A549 (cell line): Measurements from ENCODE around the gene ZBTB46. TPM values are rescaled to one million over a fixed set of nuclear protein-coding genes. Genes with fewer than 3 reads are reported as not detected.

Experiments
- ATAC-seq, 2 experiments: fragments of 200-7000 bp in 1 of 2; fragments of >200 bp in 1 of 2; cut with Nextera tagmentation in 1 of 2; cut with Tn5 transposase in 1 of 2; 3 replicates each; pipeline versions ENCODE4 v1.8.0 to v1.9.1; 2018 to 2020; ENCODE audit warnings: mild to moderate bottlenecking in 1 of 2, moderate library complexity in 1 of 2
- CTCF ChIA-PET: fragments of 300-600 bp; sonication (Branson Sonifier 250); formaldehyde crosslinking; extraction: SDS; loops from one replicate; lab custom pipeline; 2021; ENCODE audit warnings: antibody characterized with exemption, inconsistent platforms; lab: Yijun Ruan, JAX
- POLR2A ChIA-PET: fragments of 350-600 bp; formaldehyde crosslinking; extraction: SDS; loops from one replicate; lab custom pipeline; 2021; ENCODE audit warnings: antibody characterized with exemption, inconsistent platforms; lab: Yijun Ruan, JAX
- DNase-seq, 2 experiments: peaks; one replicate each; pipeline versions ENCODE4 v3.0.0 to v3.0.0-alpha.2; 2011 to 2016; ENCODE audit warnings: low read depth in 1 of 2, low spot score in 1 of 2
- FAIRE-seq: peaks from 2 replicates; lab custom pipeline; 2011; peaks lifted over from hg19 to GRCh38; lab: Jason Lieb, UNC
- H3K27ac ChIP-seq, 2 experiments: fragments of >200 bp; sonication (Bioruptor Twin); formaldehyde crosslinking; 3 replicates each; pipeline ENCODE4 v1.5.1; 2016 to 2017
- H3K4me1 ChIP-seq: fragments of >200 bp; sonication (Bioruptor Twin); formaldehyde crosslinking; 3 replicates; pipeline ENCODE4 v1.6.1; 2016
- H3K4me2 ChIP-seq: fragments of >200 bp; sonication (Bioruptor Twin); formaldehyde crosslinking; 3 replicates; pipeline ENCODE4 v1.6.1; 2016
- H3K4me3 ChIP-seq: fragments of >200 bp; sonication (Bioruptor Twin); formaldehyde crosslinking; 3 replicates; pipeline ENCODE4 v1.5.1; 2016
- H3K9me3 ChIP-seq: fragments of >200 bp; sonication (Bioruptor Twin); formaldehyde crosslinking; 3 replicates; pipeline ENCODE4 v1.6.1; 2016
- CBX2 ChIP-seq: fragments of 200-600 bp; sonication (generic); IDR thresholded peaks from 2 replicates; pipeline ENCODE4 v1.6.1; 2016; ENCODE audit warnings: low read depth, mild to moderate bottlenecking, borderline replicate concordance
- CBX8 ChIP-seq: fragments of 200-600 bp; sonication (generic); IDR thresholded peaks from 2 replicates; pipeline ENCODE4 v1.6.1; 2016
- CEBPB ChIP-seq, 2 experiments: fragments of >200 bp in 1 of 2; sonication (Bioruptor Twin) in 1 of 2; formaldehyde crosslinking in 1 of 2; IDR thresholded peaks; 2 replicates each; pipeline ENCODE4 v1.6.1; 2012 to 2016
- EHMT2 ChIP-seq: fragments of 200-600 bp; sonication (generic); IDR thresholded peaks from 2 replicates; pipeline ENCODE4 v1.6.1; 2016; ENCODE audit warnings: antibody characterized with exemption, low read depth, mild to moderate bottlenecking, moderate library complexity
- EP300 ChIP-seq, 2 experiments: fragments of >200 bp; sonication (Bioruptor Twin); formaldehyde crosslinking; IDR thresholded peaks; 2 replicates in 1 of 2; 3 replicates in 1 of 2; pipeline ENCODE4 v1.6.1; 2016 to 2017
- ESRRA ChIP-seq: fragments of 150-350 bp; IDR thresholded peaks from 2 replicates; pipeline ENCODE4 v1.6.1; 2014; ENCODE audit warnings: mild to moderate bottlenecking, low read length, borderline replicate concordance
- FOXS1 ChIP-seq: fragments of 250-450 bp; sonication (Bioruptor Pico); IDR thresholded peaks from 2 replicates; pipeline ENCODE4 v1.5.0; 2020; ENCODE audit warnings: mild to moderate bottlenecking, moderate library complexity
- GATA3 ChIP-seq: IDR thresholded peaks from 2 replicates; pipeline ENCODE4 v1.6.1; 2012; ENCODE audit warnings: borderline replicate concordance
- HDAC2 ChIP-seq: fragments of 200-600 bp; sonication (generic); IDR thresholded peaks from 2 replicates; pipeline ENCODE4 v1.6.1; 2016
- HES2 ChIP-seq: fragments of >200 bp; sonication (Bioruptor Twin); formaldehyde crosslinking; IDR thresholded peaks from 2 replicates; pipeline ENCODE4 v1.6.1; 2016
- HEYL ChIP-seq: fragments of 250-450 bp; sonication (Bioruptor Pico); IDR thresholded peaks from 2 replicates; pipeline ENCODE4 v1.8.0; 2021; ENCODE audit warnings: mild to moderate bottlenecking, moderate library complexity
- HOXB13 ChIP-seq: fragments of 250-450 bp; sonication (Bioruptor Pico); IDR thresholded peaks from 2 replicates; pipeline ENCODE4 v1.5.0; 2020; ENCODE audit warnings: low read depth, mild to moderate bottlenecking, moderate library complexity
- JUN ChIP-seq, 2 experiments: fragments of >200 bp; sonication (Bioruptor Twin); formaldehyde crosslinking; IDR thresholded peaks; 2 replicates in 1 of 2; 3 replicates in 1 of 2; pipeline ENCODE4 v1.6.1; 2016 to 2017
- JUNB ChIP-seq: fragments of >200 bp; sonication (Bioruptor Twin); formaldehyde crosslinking; IDR thresholded peaks from 2 replicates; pipeline ENCODE4 v1.6.1; 2016
- KDM1A ChIP-seq: fragments of 200-600 bp; sonication (generic); IDR thresholded peaks from 2 replicates; pipeline ENCODE4 v1.6.1; 2016; ENCODE audit warnings: low read depth, mild to moderate bottlenecking
- KDM5A ChIP-seq: fragments of 200-600 bp; sonication (generic); IDR thresholded peaks from 2 replicates; pipeline ENCODE4 v1.6.1; 2016; ENCODE audit warnings: antibody characterized with exemption, mild to moderate bottlenecking
- MAX ChIP-seq: IDR thresholded peaks from 2 replicates; pipeline ENCODE4 v1.6.1; 2012
- MYC ChIP-seq: IDR thresholded peaks from 2 replicates; pipeline ENCODE4 v1.6.1; 2012; ENCODE audit warnings: mild to moderate bottlenecking, inconsistent platforms, low read length, improper control_type of control experiment, borderline replicate concordance
- NFE2L2 ChIP-seq: fragments of 150-350 bp; conservative IDR thresholded peaks from 2 replicates; pipeline ENCODE4 v1.6.1; 2014; ENCODE audit warnings: low read length
- POLR2A ChIP-seq: IDR thresholded peaks from 2 replicates; pipeline ENCODE4 v1.6.1; 2012; ENCODE audit warnings: mild to moderate bottlenecking, low read length
- RAD21 ChIP-seq, 2 experiments: fragments of >200 bp in 1 of 2; sonication (Bioruptor Twin) in 1 of 2; formaldehyde crosslinking in 1 of 2; IDR thresholded peaks in 1 of 2; conservative IDR thresholded peaks in 1 of 2; 2 replicates in 1 of 2; 3 replicates in 1 of 2; pipeline ENCODE4 v1.6.1; 2012 to 2018; ENCODE audit warnings: inconsistent platforms in 1 of 2
- RFX5 ChIP-seq: fragments of 450-650 bp; IDR thresholded peaks from 2 replicates; pipeline ENCODE4 v1.7.1; 2014; ENCODE audit warnings: antibody characterized with exemption, mild to moderate bottlenecking, moderate library complexity
- SMC3 ChIP-seq: fragments of >200 bp; sonication (Bioruptor Twin); formaldehyde crosslinking; IDR thresholded peaks from 3 replicates; pipeline ENCODE4 v1.6.1; 2018; ENCODE audit warnings: inconsistent platforms
- SREBF2 ChIP-seq: fragments of 450-650 bp; IDR thresholded peaks from 2 replicates; pipeline ENCODE4 v1.6.1; 2014; ENCODE audit warnings: mild to moderate bottlenecking, moderate library complexity
- TFCP2L1 ChIP-seq: fragments of 250-450 bp; sonication (Bioruptor Pico); IDR thresholded peaks from 2 replicates; pipeline ENCODE4 v1.5.0; 2021; ENCODE audit warnings: mild to moderate bottlenecking
- ZSCAN20 ChIP-seq: fragments of 250-450 bp; sonication (Bioruptor Pico); IDR thresholded peaks from 2 replicates; pipeline ENCODE4 v1.8.0; 2022; ENCODE audit warnings: mild to moderate bottlenecking, moderate library complexity
- WGBS: methylation state at CpG from one replicate; pipeline ENCODE4 v1.1.6; 2017; ENCODE audit errors: missing lambda C conversion rate; 5-methylcytosine and 5-hydroxymethylcytosine counted together
- polyA plus RNA-seq, 4 experiments: library from polyadenylated mRNA; depleted of rRNA in 3 of 4; stranded (reverse); fragments of >200 nt; fragmentation: RNase III in 1 of 4; extraction: RNeasy Plus Mini Kit Qiagen cat#74134 plus additional on column Dnase treatment in 1 of 4; gene quantifications; 2 replicates in 3 of 4; 3 replicates in 1 of 4; pipeline ENCODE4 v1.2.3, GENCODE V29; 2011 to 2017
- TF ChIP-seq, protein P1 (sequence below): fragments of 450-650 bp; IDR thresholded peaks from 2 replicates; pipeline ENCODE4 v1.6.1; 2014; ENCODE audit warnings: antibody characterized with exemption
- TF ChIP-seq, protein P2 (sequence below): fragments of 250-450 bp; sonication (Bioruptor Pico); IDR thresholded peaks from 2 replicates; pipeline ENCODE4 v1.5.0; 2021; ENCODE audit warnings: mild to moderate bottlenecking, moderate library complexity, borderline replicate concordance
- TF ChIP-seq, protein P3 (sequence below): fragments of 150-350 bp; IDR thresholded peaks from 2 replicates; pipeline ENCODE4 v1.6.1; 2014; ENCODE audit warnings: low read depth, mild to moderate bottlenecking, low read length

ZBTB46 gene
- polyA plus RNA-seq, 2 of the 4 experiments (the other 2 are of a cell fraction), result 0.17 to 0.43 TPM

DNA sequence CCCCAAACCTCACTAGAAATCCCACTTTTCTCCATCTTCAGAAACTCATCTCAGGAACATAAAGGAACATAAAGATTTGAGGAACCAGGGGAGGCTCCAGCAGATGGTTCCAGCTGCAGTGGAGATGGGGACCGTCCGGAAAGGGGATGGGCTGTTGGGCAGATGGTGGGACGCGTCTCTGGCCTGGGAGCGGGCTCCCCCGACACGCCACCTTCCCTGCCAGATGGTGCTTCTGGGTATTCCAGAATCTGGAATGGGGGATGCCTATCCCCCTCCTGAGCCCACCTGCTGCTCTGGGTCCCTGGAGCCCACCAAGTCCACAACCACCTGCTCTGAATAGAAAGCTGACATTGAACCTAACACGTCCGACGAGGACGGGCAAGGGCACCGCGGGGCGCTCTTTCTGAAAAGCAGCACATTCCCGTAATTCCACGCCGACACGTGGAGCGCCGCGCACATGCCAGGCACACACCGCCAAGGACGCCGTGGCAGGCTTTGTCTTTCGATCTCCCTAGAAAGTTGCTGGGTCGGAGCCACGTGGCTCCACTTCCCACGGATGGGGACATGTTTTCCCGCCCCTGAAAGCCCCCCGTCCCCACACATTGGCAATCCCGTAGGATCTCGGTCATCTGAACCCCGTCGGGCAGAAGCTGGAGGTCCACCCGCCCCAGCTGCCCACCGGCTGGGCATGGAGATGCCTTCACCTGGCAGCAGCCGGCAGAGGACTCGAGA, 64.2 kb downstream of the ZBTB46 start:
- TF ChIP-seq JUNB (no peak), RAD21 (conservative IDR thresholded peaks at IDR 0.05 in 1 of 2, IDR thresholded peaks at IDR 0.05 in 1 of 2) (no peak), EP300 (IDR thresholded peaks at IDR 0.05) (no peak), NFE2L2 (no peak), EHMT2 (no peak), KDM1A (no peak), JUN (IDR thresholded peaks at IDR 0.05) (no peak), HDAC2 (no peak), POLR2A (no peak), CBX2 (no peak), RFX5 (no peak), HEYL (no peak), KDM5A (no peak)
- TF ChIP-seq, protein P1, sequence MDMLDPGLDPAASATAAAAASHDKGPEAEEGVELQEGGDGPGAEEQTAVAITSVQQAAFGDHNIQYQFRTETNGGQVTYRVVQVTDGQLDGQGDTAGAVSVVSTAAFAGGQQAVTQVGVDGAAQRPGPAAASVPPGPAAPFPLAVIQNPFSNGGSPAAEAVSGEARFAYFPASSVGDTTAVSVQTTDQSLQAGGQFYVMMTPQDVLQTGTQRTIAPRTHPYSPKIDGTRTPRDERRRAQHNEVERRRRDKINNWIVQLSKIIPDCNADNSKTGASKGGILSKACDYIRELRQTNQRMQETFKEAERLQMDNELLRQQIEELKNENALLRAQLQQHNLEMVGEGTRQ, result no peak
- TF ChIP-seq, protein P2, sequence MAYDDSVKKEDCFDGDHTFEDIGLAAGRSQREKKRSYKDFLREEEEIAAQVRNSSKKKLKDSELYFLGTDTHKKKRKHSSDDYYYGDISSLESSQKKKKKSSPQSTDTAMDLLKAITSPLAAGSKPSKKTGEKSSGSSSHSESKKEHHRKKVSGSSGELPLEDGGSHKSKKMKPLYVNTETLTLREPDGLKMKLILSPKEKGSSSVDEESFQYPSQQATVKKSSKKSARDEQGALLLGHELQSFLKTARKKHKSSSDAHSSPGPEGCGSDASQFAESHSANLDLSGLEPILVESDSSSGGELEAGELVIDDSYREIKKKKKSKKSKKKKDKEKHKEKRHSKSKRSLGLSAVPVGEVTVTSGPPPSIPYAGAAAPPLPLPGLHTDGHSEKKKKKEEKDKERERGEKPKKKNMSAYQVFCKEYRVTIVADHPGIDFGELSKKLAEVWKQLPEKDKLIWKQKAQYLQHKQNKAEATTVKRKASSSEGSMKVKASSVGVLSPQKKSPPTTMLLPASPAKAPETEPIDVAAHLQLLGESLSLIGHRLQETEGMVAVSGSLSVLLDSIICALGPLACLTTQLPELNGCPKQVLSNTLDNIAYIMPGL (CRISPR knock-in tag), result no peak
- 82% methylated on average over 34 of the region's 38 CpGs for WGBS
- Histone ChIP-seq H3K4me3 (no peak overlapping the region), H3K4me2 (no peak overlapping the region), H3K4me1 (no peaks in the 10 kb centered on the region), H3K27ac (no peak overlapping the region), H3K9me3 (no peaks in the 10 kb centered on the region)
- FAIRE-seq, result no peak
- ATAC-seq, result no peak
- POLR2A ChIA-PET, result no interaction called here
- CTCF ChIA-PET, result interaction anchor here (0.7 to 1.8 kb wide), 7 partner anchors 9 to 207 kb away, joined by 3 to 7 read pairs (median 3); no protein-coding TSS in a partner anchor
- no peak for DNase-seq

DNA sequence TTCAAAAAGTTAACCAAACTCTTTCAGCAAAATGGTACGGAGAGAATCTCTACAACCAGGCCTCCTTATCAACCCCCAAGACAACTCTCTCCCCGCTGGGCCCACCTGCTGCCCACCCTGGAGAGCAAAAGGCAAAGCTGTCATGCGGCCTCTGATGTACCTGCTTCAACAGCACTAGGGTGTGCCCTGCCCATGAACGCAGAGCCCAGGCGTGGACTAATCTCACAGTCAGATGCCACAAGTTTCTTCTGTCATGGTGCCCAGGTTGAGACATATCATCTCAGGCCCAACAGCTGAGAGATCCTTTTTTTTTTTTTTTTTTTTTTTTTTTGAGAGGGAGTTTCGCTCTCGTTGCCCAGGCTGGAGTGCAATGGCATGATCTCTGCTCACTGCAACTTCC, 65.2 kb downstream of the ZBTB46 start:
- FAIRE-seq (no peak), DNase-seq (no peak), ATAC-seq (no peak)
- no peak overlapping the region for H3K27ac ChIP-seq
- TF ChIP-seq, protein P3, sequence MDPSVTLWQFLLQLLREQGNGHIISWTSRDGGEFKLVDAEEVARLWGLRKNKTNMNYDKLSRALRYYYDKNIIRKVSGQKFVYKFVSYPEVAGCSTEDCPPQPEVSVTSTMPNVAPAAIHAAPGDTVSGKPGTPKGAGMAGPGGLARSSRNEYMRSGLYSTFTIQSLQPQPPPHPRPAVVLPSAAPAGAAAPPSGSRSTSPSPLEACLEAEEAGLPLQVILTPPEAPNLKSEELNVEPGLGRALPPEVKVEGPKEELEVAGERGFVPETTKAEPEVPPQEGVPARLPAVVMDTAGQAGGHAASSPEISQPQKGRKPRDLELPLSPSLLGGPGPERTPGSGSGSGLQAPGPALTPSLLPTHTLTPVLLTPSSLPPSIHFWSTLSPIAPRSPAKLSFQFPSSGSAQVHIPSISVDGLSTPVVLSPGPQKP, result no peak
- no peak for TF ChIP-seq MAX
- TF ChIP-seq CBX8, result no peak
- POLR2A ChIA-PET, result no interaction called here
- H3K9me3 ChIP-seq, result no peaks in the 10 kb centered on the region
- H3K4me2 ChIP-seq, result no peak overlapping the region
- H3K4me1 ChIP-seq, result no peaks in the 10 kb centered on the region
- H3K4me3 ChIP-seq, result no peak overlapping the region
- CTCF ChIA-PET, result interaction anchor here (1.0 to 1.8 kb wide), 3 partner anchors 10 to 19 kb away, joined by 3 to 5 read pairs (median 5); no protein-coding TSS in a partner anchor
- 86% methylated on average over 7 of the region's 7 CpGs for WGBS

DNA sequence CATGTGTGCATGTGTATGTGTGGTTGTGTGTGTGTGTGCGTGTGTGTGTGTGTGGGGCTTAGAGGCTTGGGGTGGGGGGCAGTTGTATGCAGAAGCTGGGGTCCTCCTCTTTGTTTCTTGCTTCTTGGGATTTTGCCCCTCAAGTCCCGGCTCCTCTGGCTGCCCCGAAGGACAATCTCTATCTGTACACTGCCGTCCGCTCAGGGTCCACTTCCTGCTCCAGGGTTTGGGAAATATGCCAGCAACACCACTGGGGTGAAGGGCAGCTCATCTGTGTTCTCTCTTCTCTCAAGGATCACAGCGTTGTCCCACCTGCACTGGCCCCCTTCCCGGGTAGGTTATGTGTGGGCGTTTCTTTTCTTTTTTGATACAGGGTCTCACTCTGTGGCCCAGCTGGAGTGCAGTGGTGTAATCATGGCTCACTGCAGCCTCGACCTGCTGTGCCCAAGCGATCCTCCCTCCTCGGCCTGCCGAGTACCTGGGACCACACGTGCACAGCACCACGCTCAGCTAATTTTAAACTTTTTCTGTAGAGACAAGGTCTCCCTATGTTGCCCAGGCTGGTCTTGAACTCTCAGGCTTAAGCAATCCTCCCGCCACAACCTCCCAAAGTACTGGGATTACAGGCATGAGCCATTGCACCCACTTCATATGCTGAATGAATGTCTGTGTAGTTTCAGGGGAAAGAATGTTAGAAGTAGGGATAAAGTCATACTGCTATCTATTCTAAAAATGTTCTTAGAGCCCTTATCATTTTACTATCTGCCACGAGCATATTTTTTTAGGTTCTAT, 65.8 kb downstream of the ZBTB46 start:
- Histone ChIP-seq H3K27ac (no peak overlapping the region), H3K4me2 (no peak overlapping the region), H3K9me3 (no peaks in the 10 kb centered on the region), H3K4me3 (no peak overlapping the region), H3K4me1 (no peaks in the 10 kb centered on the region)
- FAIRE-seq (no peak), ATAC-seq (no peak), DNase-seq (no peak)
- WGBS, result 76% methylated on average over 16 of the region's 16 CpGs
- ChIA-PET CTCF (interaction anchor here (0.6 to 1.8 kb wide), 3 partner anchors 19 to 731 kb away, joined by 3 to 5 read pairs (median 3); no protein-coding TSS in a partner anchor), POLR2A (no interaction called here)
- TF ChIP-seq CEBPB (IDR thresholded peaks at IDR 0.05) (no peak), GATA3 (no peak), ZSCAN20 (CRISPR knock-in tag) (no peak), SMC3 (no peak), SREBF2 (no peak), HES2 (no peak), FOXS1 (CRISPR knock-in tag) (no peak), TFCP2L1 (CRISPR knock-in tag) (no peak), MYC (no peak), ESRRA (no peak), HOXB13 (CRISPR knock-in tag) (no peak)
- TF ChIP-seq, protein P2 (CRISPR knock-in tag), result no peak
